Activated CD8-positive, alpha-beta memory T cell treated with anti-CD3 and anti-CD28 coated beads, Interleukin-2, amount 50 U/mL, for 1 hour (primary cell): Measurements from ENCODE around the gene MS4A10.

ENCODE experiments used
- DNase-seq: peaks from one replicate; pipeline ENCODE4 v3.0.0-alpha.2; 2020; ENCODE audit errors: extremely low read depth

Gene MS4A10

GRCh38 chr11:60825118-60825517 is 40.0 kb downstream of the MS4A10 start:
- no peak for DNase-seq

DNA sequence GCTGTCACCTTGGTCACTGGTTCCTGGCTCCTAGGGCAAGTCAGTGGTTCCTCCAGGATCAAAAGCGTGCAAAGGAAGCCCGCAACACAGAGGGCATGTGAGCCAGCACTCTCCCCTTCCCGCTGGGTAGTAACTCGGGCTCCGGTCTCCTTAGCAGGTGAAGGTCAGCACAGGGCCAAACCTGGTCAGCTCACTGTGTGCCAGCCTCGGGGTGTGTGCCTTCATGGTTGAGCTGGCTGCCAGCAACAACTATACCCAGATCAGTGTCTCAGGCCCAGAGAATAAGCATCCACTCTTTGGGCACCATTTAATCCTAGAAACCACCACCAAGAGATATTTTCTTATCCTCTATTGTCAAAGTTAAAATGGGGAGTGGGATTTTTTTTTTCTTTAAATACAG is 40.7 kb downstream of the MS4A10 start:
- no peak for DNase-seq

- no peak for DNase-seq
Observed at GRCh38 chr11:60830478-60831142, 45.5 kb downstream of the MS4A10 start.

GRCh38 chr11:60831143-60831500 is 46.0 kb downstream of the MS4A10 start:
- DNase-seq: peak; percentile 37

DNA sequence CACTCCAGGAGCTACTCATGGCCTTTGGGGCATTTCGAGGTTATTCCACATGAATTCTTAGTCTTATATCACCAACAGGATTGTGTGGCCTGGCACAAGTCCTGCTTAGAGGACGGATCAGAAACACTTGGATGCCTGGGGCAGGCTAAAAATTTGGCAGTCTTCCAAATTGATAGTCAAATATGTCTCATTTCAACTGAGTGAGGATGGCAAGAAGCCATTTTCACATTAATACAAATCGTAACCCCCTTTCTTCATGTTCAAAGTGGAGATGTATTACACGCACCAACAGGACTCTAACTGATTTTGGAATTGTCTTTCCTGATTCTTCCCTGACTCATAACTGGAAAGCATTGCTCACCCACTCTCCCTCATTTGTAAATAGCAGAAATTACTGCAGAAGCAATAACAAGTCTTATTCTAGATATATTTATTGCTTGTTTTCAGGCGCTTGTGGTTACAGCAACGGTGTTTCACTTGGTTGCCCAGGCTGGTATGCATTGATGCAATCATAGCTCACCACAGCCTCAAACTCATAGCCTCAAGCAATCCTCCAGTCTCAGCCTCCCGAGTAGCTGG is 46.5 kb downstream of the MS4A10 start:
- no peak for DNase-seq

DNA sequence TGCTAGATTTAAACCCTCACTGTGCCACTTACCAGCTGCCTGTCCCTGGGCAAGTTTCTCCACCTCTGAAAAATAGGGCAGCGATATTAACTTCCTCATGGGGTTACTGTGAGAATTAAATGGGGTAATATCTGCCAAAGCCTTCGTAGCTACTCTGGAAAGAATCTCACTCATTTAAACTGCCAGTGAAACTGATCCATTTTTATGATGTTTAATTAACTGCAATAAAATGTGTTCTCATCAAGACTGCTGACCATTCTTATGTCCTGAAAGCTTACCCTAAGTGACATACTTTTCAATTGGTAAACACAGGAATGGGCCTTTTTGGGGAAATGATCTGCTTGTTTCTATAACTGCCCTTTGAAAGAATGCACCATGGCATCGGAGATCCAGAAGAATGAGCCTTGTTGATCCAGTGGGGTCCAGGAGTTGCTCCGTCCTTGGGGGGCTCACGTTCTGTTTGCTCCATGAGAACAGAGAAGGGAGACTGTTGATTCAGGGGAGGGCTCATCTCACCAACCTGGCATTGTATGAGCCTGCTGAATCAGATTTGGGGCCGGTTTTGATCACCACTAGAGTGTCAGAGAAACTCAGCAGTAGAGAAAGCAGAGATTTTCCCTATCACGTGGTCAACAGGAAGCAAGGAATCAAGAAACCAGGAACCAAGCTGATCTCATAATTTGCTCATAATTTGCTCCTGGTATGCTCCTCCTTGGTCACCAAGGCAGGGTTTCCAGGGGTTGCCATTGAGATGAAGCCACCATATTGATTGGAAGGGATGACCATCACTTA is 49.8 kb downstream of the MS4A10 start:
- no peak for DNase-seq

- no peak for DNase-seq
Observed at GRCh38 chr11:60835534-60835846, 50.4 kb downstream of the MS4A10 start.

DNA sequence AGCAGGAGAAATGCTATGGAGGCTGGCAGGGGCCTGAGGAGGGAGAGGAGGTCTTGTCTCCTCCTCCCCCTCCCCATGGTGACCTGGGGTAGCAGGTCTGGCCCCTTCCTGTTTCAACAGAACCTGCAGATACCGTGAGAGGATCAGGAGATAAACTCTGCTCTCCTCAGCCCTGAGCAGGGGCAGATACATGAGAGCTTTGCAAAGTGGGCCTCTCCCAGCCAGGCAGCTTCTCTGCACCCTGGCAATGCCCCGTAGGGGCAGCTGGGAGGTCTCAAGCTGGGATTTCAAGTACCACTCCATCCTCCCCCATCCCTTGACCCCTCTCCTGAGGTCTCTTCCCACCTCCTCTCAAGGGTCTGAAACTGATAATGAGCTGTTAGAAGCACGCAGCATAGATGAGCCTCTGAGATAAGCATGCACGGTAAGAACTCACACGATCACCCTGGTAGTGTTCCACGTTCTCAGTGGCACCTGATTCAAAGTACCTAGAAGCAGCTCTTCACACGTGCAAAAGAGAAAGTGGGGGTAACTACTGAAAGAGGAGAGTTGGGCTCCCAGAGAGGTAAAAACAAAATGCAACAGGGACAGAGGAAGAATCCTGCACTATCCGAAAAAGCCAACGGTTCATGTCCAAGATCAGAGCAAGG is 51.9 kb downstream of the MS4A10 start:
- no peak for DNase-seq

- no peak for DNase-seq
Observed at GRCh38 chr11:60838132-60838531, 53.0 kb downstream of the MS4A10 start.

- no peak for DNase-seq
Observed at GRCh38 chr11:60840470-60841430, 55.6 kb downstream of the MS4A10 start.

- peak; percentile 95 for DNase-seq
Observed at GRCh38 chr11:60841797-60842667, 56.9 kb downstream of the MS4A10 start, which contains the start of gene CCDC86. CCDC86 (plus strand) TSS chr11:60842113; CDS start chr11:60842125, 12 bp downstream.

- no peak for DNase-seq
Observed at GRCh38 chr11:60842668-60843600, 57.8 kb downstream of the MS4A10 start.

- DNase-seq: no peak
Observed at GRCh38 chr11:60844045-60844869, 59.1 kb downstream of the MS4A10 start.

- no peak for DNase-seq
Observed at GRCh38 chr11:60844870-60845221, 59.7 kb downstream of the MS4A10 start.

- DNase-seq: no peak
Observed at GRCh38 chr11:60845338-60845737, 60.2 kb downstream of the MS4A10 start.

GRCh38 chr11:60847281-60847680 is 62.1 kb downstream of the MS4A10 start:
- DNase-seq: no peak

DNA sequence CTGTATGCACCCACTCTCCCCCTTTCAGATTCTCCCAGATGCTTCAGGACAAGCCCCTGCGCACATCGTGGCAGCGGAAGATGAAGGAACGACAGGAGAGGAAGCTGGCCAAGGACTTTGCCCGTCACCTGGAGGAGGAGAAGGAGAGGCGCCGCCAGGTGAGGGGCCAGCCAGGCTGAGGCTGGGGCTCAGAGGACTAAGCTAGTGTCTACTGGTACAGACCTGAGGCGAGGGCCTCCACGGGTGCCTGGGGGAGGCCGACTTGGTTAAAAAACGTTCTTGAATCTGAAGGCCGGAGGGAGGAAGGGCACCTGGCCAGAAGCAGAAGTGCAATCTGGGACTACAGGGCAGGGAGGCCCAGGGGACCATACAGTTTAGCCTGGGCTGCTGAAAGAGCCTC is 62.8 kb downstream of the MS4A10 start:
- no peak for DNase-seq

- DNase-seq: no peak
Observed at GRCh38 chr11:60848714-60849151, 63.6 kb downstream of the MS4A10 start.
